GM19372 (cell line): ENCODE data around the gene ITPR1.
"Not testable (repeated sequence)": the region's sequence is repeated elsewhere in the genome, so short reads cannot be mapped to it uniquely, and the experiment has no call there.

Source experiments
- ATAC-seq: cut with Tn5 transposase; IDR thresholded peaks from one replicate; pipeline ENCODE4 v1.9.1; 2021; ENCODE audit warnings: mild to moderate bottlenecking, low read depth, moderate library complexity; ENCODE audit not compliant: unreplicated experiment

The ITPR1 gene

GRCh38 chr3:4751029-4751501 lies 257.9 kb downstream of the ITPR1 start:
- no peak for ATAC-seq

GRCh38 chr3:4751502-4752101 lies 258.5 kb downstream of the ITPR1 start:
- no peak for ATAC-seq

- ATAC-seq = peak; percentile 27
These were observed 259.3 kb downstream of the ITPR1 start for GRCh38 chr3:4752201-4753072.

- no peak for ATAC-seq
These were observed 260.0 kb downstream of the ITPR1 start for GRCh38 chr3:4753073-4753691.

GRCh38 chr3:4754180-4755086 lies 261.3 kb downstream of the ITPR1 start:
- ATAC-seq = peak; percentile 42

GRCh38 chr3:4755566-4755965 lies 262.4 kb downstream of the ITPR1 start:
- ATAC-seq = no peak

GRCh38 chr3:4756057-4756775 lies 263.1 kb downstream of the ITPR1 start:
- ATAC-seq = no peak

- no peak for ATAC-seq
These were observed 263.9 kb downstream of the ITPR1 start for GRCh38 chr3:4756855-4757574.

GRCh38 chr3:4757575-4758248 lies 264.6 kb downstream of the ITPR1 start:
- ATAC-seq = no peak

GRCh38 chr3:4758249-4758860 lies 265.2 kb downstream of the ITPR1 start:
- ATAC-seq = no peak

- no peak for ATAC-seq
These were observed 266.0 kb downstream of the ITPR1 start for GRCh38 chr3:4758957-4759656.

- ATAC-seq = no peak
These were observed 266.7 kb downstream of the ITPR1 start for GRCh38 chr3:4759689-4760312.

GRCh38 chr3:4761759-4762158 lies 268.6 kb downstream of the ITPR1 start:
- no peak for ATAC-seq

GRCh38 chr3:4762481-4763230 lies 269.5 kb downstream of the ITPR1 start:
- ATAC-seq = not testable (repeated sequence)

- no peak for ATAC-seq
These were observed 270.6 kb downstream of the ITPR1 start for GRCh38 chr3:4763604-4764247.

GRCh38 chr3:4765212-4765611 lies 272.1 kb downstream of the ITPR1 start:
- ATAC-seq = no peak
